CD4-positive, alpha-beta memory T cell (primary cell): Measurements from ENCODE around the gene FOXA1. TPM values are rescaled to one million over a fixed set of nuclear protein-coding genes. Genes with fewer than 3 reads are reported as not detected.

Experiments used
- CTCF ChIA-PET: fragments of 350-600 bp; sonication (Branson Sonifier 250); formaldehyde crosslinking; loops from one replicate; lab custom pipeline; 2021; ENCODE audit warnings: inconsistent platforms; ENCODE audit not compliant: partially characterized antibody; lab: Charles Lee
- POLR2A ChIA-PET: fragments of 350-600 bp; sonication (Branson Sonifier 250); formaldehyde crosslinking; loops from one replicate; lab custom pipeline; 2021; ENCODE audit not compliant: partially characterized antibody; lab: Charles Lee
- DNase-seq, 5 donors: peaks; one replicate each; pipeline versions ENCODE4 v3.0.0 to v3.0.0-alpha.2; 2020 to 2022; ENCODE audit warnings: mixed read lengths in 1 of 5
- H3K27ac ChIP-seq: one replicate; pipeline ENCODE4 v1.7.0; 2013; ENCODE audit warnings: low read depth, low read length
- H3K27me3 ChIP-seq: 2 replicates; pipeline ENCODE4 v1.7.0; 2013; ENCODE audit warnings: mild to moderate bottlenecking, low read length, moderate library complexity; ENCODE audit not compliant: insufficient read depth
- H3K36me3 ChIP-seq: 2 replicates; pipeline ENCODE4 v1.7.0; 2013; ENCODE audit warnings: mild to moderate bottlenecking, low read length, moderate library complexity; ENCODE audit not compliant: insufficient read depth
- H3K4me1 ChIP-seq: 2 replicates; pipeline ENCODE4 v1.7.0; 2013; ENCODE audit warnings: mild to moderate bottlenecking, low read length, moderate library complexity; ENCODE audit not compliant: insufficient read depth
- H3K4me3 ChIP-seq, 2 donors: one replicate each; pipeline ENCODE4 v1.7.0; 2013; ENCODE audit warnings: low read length in 2 of 2, mild to moderate bottlenecking in 1 of 2
- H3K9me3 ChIP-seq, 2 donors: one replicate each; pipeline ENCODE4 v1.7.0; 2013; ENCODE audit warnings: low read length in 2 of 2, control low read depth in 1 of 2; ENCODE audit not compliant: control insufficient read depth in 1 of 2
- H3K27ac Mint-ChIP-seq, 7 donors: one replicate each; pipeline ENCODE4 v1.8.0; 2020 to 2021; ENCODE audit warnings: mixed read lengths in 7 of 7, mild to moderate bottlenecking in 6 of 7, inconsistent platforms in 3 of 7, moderate library complexity in 3 of 7
- H3K27me3 Mint-ChIP-seq, 2 donors: one replicate each; pipeline ENCODE4 v1.8.0; 2020 to 2021; ENCODE audit warnings: mixed read lengths in 2 of 2
- H3K36me3 Mint-ChIP-seq, 2 donors: one replicate each; pipeline ENCODE4 v1.8.0; 2020 to 2021; ENCODE audit warnings: mixed read lengths in 2 of 2, inconsistent platforms in 1 of 2, mild to moderate bottlenecking in 1 of 2
- H3K4me1 Mint-ChIP-seq, 4 donors: one replicate each; pipeline ENCODE4 v1.8.0; 2020 to 2021; ENCODE audit warnings: mixed read lengths in 4 of 4, mild to moderate bottlenecking in 1 of 4
- H3K4me3 Mint-ChIP-seq, 8 donors: one replicate each; pipeline ENCODE4 v1.8.0; 2020 to 2021; ENCODE audit warnings: mixed read lengths in 8 of 8, mild to moderate bottlenecking in 7 of 8, moderate library complexity in 6 of 8, inconsistent platforms in 3 of 8
- H3K9me3 Mint-ChIP-seq, 8 donors: one replicate each; pipeline ENCODE4 v1.8.0; 2020 to 2021; ENCODE audit warnings: mixed read lengths in 8 of 8, mild to moderate bottlenecking in 5 of 8, inconsistent platforms in 3 of 8, moderate library complexity in 1 of 8
- intact Hi-C: fragments of 100-400 bp; cut with micrococcal nuclease; formaldehyde crosslinking; loops from one replicate; pipeline ENCODE4 v1.15.1; 2023
- polyA plus RNA-seq, 2 donors: library from polyadenylated mRNA; unstranded; fragments of 300-500 nt; fragmentation: Illumina TruSeq; gene quantifications; one replicate each; pipeline ENCODE4 v1.2.3, GENCODE V29; 2021
- total RNA-seq, 2 experiments: library from RNA; stranded (reverse); gene quantifications; one replicate each; pipeline ENCODE4 v1.2.3, GENCODE V29; 2021

FOXA1 gene
- total and polyA plus RNA-seq, 4 experiments from 2014 or later = not detected

DNA sequence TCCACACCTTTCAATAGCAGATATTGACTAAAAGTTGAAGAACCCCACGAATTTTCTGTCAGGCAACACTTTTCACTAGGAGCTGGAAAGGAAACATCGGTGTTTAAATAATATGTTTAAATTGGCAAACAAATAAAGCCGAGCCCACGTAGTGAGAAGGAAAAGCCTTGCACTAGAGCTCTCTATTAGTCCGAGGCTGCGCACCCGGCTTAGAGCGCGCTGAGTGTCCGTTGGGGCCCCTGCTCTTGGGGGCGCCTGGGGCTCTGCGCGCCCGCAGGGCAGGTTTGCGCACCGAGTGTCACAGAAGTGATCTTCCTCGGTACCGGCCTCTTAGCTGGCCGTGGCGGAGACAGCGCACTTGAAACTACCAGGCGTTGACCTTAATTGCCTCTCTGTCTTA lies 6.8 kb upstream of the FOXA1 start:
- intact Hi-C loops = no loop called here
- H3K4me1 Mint-ChIP-seq = peaks cover 3 to 20% (median 7%) of the 10 kb centered on the region in 4 donors
- peaks cover 42 to 51% of the 10 kb centered on the region in 2 donors for H3K27me3 Mint-ChIP-seq
- H3K4me1 ChIP-seq = no peaks in the 10 kb centered on the region
- ChIA-PET POLR2A (no interaction called here), CTCF (no interaction called here)
- DNase-seq = no peak
- H3K27ac Mint-ChIP-seq = no peak overlapping the region
- H3K27ac ChIP-seq = no peak overlapping the region
- no peaks in the 10 kb centered on the region for H3K9me3 ChIP-seq
- H3K4me3 ChIP-seq = no peak overlapping the region
- H3K36me3 ChIP-seq = no peaks in the 10 kb centered on the region
- no peak overlapping the region for H3K4me3 Mint-ChIP-seq
- H3K9me3 Mint-ChIP-seq = peaks cover 0 to 34% (median 15%) of the 10 kb centered on the region in 8 donors
- H3K27me3 ChIP-seq = peaks cover 50% of the 10 kb centered on the region
- peaks cover 1 to 3% of the 10 kb centered on the region in 2 donors for H3K36me3 Mint-ChIP-seq

DNA sequence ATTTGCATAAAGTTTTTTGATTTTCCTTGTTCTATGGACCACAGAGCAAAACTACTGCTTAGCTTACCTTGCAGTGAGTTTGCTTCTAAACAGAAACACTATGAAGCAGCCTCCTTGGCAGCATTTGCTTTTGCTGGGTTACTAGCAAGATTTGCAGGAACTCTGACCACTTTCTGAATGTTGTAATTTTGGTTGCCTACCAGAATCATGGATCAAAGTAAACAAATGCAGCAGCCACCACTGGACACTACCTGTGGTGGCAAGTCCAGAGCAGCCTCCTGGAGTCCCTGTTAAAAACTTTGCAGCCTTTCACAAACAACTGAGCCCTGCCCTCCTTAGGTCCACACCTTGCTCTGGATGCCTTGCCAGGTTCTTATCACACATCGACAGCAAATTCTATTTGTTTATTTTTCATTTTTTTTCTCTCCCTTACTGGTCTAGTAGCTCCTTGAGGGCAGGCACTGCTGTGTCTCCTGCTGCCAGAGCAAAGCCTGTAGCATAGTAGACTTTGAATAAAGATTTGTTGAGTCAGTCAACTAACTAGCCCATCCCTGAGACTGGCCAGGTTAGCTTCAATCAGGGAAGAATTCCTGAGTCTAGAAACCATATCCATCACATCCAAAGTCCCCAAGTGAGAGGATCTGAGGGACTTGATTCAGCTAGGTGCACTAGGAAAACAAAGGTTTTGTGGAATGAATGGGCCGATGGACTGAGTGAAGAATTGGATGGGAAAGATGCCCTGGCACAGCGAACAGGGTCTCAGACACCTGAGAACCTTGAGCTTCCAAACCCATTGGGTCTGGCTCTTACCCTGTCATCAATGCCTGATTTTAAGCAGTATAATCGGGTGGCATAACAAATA lies 6.1 kb upstream of the FOXA1 start:
- peaks cover 0 to 32% (median 21%) of the 10 kb centered on the region in 8 donors for H3K9me3 Mint-ChIP-seq
- POLR2A ChIA-PET = no interaction called here
- Histone ChIP-seq H3K4me3 (no peak overlapping the region), H3K27me3 (peaks cover 54% of the 10 kb centered on the region), H3K9me3 (no peaks in the 10 kb centered on the region), H3K27ac (no peak overlapping the region), H3K4me1 (no peaks in the 10 kb centered on the region), H3K36me3 (no peaks in the 10 kb centered on the region)
- H3K27ac Mint-ChIP-seq = no peak overlapping the region
- intact Hi-C loops = no loop called here
- peaks cover 3% of the 10 kb centered on the region in 2 donors for H3K36me3 Mint-ChIP-seq
- H3K4me3 Mint-ChIP-seq = no peak overlapping the region
- peaks cover 48 to 58% of the 10 kb centered on the region in 2 donors for H3K27me3 Mint-ChIP-seq
- no peak for DNase-seq
- CTCF ChIA-PET = no interaction called here
- peaks cover 8 to 24% (median 11%) of the 10 kb centered on the region in 4 donors for H3K4me1 Mint-ChIP-seq

DNA sequence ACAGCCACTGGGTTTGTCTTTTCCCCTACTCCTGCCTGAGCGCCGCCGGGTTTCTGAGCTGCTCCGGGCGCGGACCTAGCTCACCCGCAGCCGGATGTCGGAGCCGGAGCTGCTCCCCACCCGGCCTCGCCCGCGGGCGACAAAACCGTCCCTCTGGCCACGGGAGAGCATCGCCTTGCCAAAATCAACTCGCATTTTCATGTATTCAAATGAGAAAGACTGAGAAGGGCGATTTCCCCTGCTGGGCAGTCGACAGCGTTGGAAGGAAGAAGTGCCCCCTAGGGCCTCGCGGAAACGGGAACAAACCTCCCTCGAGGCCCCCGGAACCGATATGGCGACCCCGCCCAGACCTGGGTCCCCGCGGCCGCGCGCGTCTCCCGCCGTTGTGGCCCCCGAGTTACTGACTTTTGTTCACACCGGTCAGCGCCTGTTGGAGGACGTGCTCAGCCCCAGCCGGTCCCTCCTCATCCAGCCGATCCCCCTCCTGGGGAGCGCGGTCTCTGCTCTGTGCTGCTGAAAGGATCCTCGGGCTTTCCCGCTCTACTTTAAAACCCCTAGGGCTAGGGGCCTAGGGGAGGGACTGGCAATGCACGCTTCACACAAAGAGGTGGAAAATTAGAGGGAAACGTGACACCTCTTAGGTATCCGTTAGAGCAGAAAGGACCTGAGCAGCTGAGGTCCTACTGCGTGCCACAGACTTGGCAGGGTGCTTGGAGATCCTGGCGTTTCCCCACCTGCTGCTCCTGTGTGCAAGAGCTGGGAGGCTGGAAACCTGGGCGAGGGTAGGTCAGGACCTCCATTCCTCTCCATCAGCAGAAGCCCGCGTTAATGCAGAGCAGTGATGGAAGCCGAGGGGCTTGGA lies 4.7 kb upstream of the FOXA1 start:
- ChIA-PET POLR2A (no interaction called here), CTCF (no interaction called here)
- H3K4me1 Mint-ChIP-seq = peaks cover 10 to 30% (median 16%) of the 10 kb centered on the region in 4 donors
- no peak overlapping the region for H3K27ac ChIP-seq
- no peaks in the 10 kb centered on the region for H3K36me3 ChIP-seq
- H3K4me3 Mint-ChIP-seq = peak overlapping the region in 5 of 8 donors; percentile 17 to 50 (median 36)
- peaks cover 58% of the 10 kb centered on the region for H3K27me3 ChIP-seq
- H3K27ac Mint-ChIP-seq = no peak overlapping the region
- intact Hi-C loops = no loop called here
- peaks cover 0 to 34% (median 21%) of the 10 kb centered on the region in 8 donors for H3K9me3 Mint-ChIP-seq
- peaks cover 53 to 62% of the 10 kb centered on the region in 2 donors for H3K27me3 Mint-ChIP-seq
- no peaks in the 10 kb centered on the region for H3K4me1 ChIP-seq
- DNase-seq = no peak
- H3K9me3 ChIP-seq = no peaks in the 10 kb centered on the region
- H3K4me3 ChIP-seq = no peak overlapping the region
- peaks cover 3 to 6% of the 10 kb centered on the region in 2 donors for H3K36me3 Mint-ChIP-seq

- H3K27me3 ChIP-seq = peaks cover 58% of the 10 kb centered on the region
- POLR2A ChIA-PET = no interaction called here
- no peak for DNase-seq
- intact Hi-C loops = no loop called here
- H3K4me1 ChIP-seq = peaks cover 5% of the 10 kb centered on the region
- H3K4me1 Mint-ChIP-seq = peaks cover 13 to 34% (median 21%) of the 10 kb centered on the region in 4 donors
- no peak overlapping the region for H3K27ac Mint-ChIP-seq
- H3K27ac ChIP-seq = no peak overlapping the region
- H3K9me3 ChIP-seq = no peaks in the 10 kb centered on the region
- CTCF ChIA-PET = no interaction called here
- peaks cover 7 to 9% of the 10 kb centered on the region in 2 donors for H3K36me3 Mint-ChIP-seq
- H3K36me3 ChIP-seq = no peaks in the 10 kb centered on the region
- H3K4me3 ChIP-seq = no peak overlapping the region
- H3K27me3 Mint-ChIP-seq = peaks cover 55 to 65% of the 10 kb centered on the region in 2 donors
- peaks cover 0 to 37% (median 24%) of the 10 kb centered on the region in 8 donors for H3K9me3 Mint-ChIP-seq
- H3K4me3 Mint-ChIP-seq = peak overlapping the region in 6 of 8 donors; percentile 17 to 63 (median 50)
These were observed 3.9 kb upstream of the FOXA1 start for GRCh38 chr14:37598747-37599506.

DNA sequence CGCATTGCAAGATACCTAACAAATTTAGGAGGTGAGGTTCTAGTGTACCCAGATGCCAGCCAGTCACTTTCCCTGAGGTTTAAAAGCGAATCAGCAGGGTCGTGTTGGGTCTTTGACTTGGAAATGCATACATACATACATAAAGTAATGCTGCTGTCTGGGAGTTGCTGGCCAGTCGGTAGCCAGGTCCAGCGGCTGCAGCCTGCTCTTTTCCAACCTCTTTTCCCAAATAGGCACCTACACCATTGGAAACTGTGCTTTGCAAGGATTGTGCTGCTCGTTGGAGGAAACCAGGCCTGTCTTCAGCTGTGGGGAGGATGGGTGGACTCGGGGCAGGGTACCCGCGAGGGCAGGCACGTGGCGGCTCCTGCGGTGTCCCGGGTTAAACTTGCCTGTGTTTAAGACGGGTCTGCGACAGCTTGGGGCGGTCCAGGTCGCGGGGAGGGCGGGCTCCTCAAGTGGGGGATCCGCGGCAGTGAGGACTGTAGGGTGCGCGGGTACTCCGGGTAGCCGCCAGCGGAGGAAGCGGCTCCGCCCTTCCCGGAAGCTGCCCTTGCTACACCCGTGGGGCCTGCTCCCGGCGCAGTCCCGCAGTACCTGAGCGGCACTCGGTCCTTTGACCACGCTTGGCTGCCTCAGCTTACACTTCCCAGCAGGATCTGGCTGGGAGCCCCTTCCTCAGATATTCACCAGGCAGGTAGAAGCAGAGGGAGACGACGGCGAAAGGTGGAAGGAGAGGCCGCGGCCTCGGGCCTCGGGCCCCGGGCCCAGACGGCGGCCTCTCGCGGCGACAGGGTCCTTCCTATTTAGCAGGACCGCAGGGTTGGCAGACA lies 3.1 kb upstream of the FOXA1 start:
- Histone ChIP-seq H3K27me3 (peaks cover 52% of the 10 kb centered on the region), H3K4me3 (no peak overlapping the region), H3K9me3 (no peaks in the 10 kb centered on the region), H3K36me3 (no peaks in the 10 kb centered on the region), H3K27ac (no peak overlapping the region), H3K4me1 (peaks cover 7% of the 10 kb centered on the region)
- no peak for DNase-seq
- Mint-ChIP-seq H3K4me1 (peaks cover 13 to 35% (median 23%) of the 10 kb centered on the region in 4 donors), H3K27ac (no peak overlapping the region), H3K36me3 (peaks cover 8 to 10% of the 10 kb centered on the region in 2 donors), H3K9me3 (peaks cover 0 to 43% (median 30%) of the 10 kb centered on the region in 8 donors), H3K27me3 (peaks cover 57 to 61% of the 10 kb centered on the region in 2 donors), H3K4me3 (peak overlapping the region in 3 of 8 donors; percentile 31 to 52 (median 48))
- ChIA-PET CTCF (no interaction called here), POLR2A (no interaction called here)
- intact Hi-C loops = no loop called here

DNA sequence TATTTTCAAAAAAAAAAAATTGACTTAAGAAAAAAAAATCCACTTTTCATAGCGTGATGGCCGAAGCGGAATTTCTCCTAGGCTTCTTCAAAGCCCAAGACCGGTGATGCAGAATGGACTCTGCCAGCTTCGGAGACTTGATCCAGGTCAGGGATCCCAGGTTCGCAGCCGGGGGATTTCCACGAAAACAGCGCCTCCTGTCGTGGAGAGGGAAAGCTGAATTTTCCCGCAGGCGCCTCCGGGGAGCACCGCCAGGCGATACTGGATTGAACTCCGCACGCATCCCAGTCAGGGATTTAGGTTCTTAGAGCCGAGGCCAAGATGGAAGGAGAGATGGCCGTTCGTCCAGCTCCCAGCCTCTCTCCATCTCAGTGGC lies 2.5 kb upstream of the FOXA1 start:
- no peak for DNase-seq
- peaks cover 57 to 63% of the 10 kb centered on the region in 2 donors for H3K27me3 Mint-ChIP-seq
- H3K4me3 ChIP-seq = no peak overlapping the region
- no peaks in the 10 kb centered on the region for H3K9me3 ChIP-seq
- ChIA-PET POLR2A (no interaction called here), CTCF (no interaction called here)
- H3K27ac ChIP-seq = no peak overlapping the region
- peak overlapping the region in 3 of 8 donors; percentile 22 to 52 (median 33) for H3K4me3 Mint-ChIP-seq
- no peak overlapping the region for H3K27ac Mint-ChIP-seq
- peaks cover 13 to 35% (median 23%) of the 10 kb centered on the region in 4 donors for H3K4me1 Mint-ChIP-seq
- H3K36me3 Mint-ChIP-seq = peaks cover 8 to 10% of the 10 kb centered on the region in 2 donors
- H3K4me1 ChIP-seq = peaks cover 7% of the 10 kb centered on the region
- H3K27me3 ChIP-seq = peaks cover 46% of the 10 kb centered on the region
- intact Hi-C loops = no loop called here
- peaks cover 0 to 38% (median 30%) of the 10 kb centered on the region in 8 donors for H3K9me3 Mint-ChIP-seq
- H3K36me3 ChIP-seq = no peaks in the 10 kb centered on the region
